ENCODE data around the gene PRLR.

Gene PRLR

DNA sequence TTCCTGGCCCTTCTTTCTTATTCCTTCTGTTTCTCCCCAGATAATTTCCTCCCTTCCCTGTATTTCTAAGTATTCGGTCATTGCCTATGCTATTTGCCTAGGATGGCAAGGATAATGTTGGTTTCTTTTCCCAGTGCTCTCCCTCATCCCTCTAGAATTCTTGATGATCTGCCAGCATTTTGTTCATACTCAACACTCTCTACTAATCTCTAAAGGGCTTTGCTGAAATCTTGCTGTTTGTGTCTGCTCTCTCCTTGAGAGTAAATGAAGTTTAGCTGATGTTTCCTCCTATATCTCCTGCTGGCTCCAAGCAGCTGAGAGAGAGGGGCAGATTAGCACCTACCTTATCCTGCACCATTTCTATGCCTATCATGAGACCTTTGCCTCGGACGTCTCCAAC is 220.6 kb downstream of the PRLR start:
- in situ Hi-C loops (cut with HindIII; ENCODE audit: low sequenced_read_pairs), result no loop called here
- DNase-seq (ENCODE audit: low read depth, low spot score), result no peak
- no peak overlapping the region for H3K4me3 ChIP-seq (ENCODE audit: low read depth, low read length)
- TF ChIP-seq CTCF (IDR thresholded peaks at IDR 0.05; ENCODE audit: low read depth, low read length), result no peak

DNA sequence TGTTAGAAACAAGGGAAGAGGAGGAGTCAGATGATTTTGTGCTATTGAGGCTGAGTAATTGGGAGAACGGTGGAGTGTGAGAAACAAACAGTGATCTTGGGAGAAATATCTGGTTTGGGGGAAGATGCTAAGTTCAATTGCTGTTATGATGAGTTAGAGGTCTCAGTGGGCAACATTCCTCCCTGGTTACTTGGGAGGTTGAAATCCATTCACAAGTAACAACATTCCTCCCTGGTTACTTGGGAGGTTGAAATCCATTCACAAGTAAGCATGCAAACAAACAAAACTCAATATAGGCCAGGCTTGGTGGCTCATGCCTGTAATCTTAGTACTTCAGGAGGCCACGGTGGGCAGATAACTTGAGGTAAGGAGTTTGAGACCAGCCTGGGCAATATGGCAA is 221.3 kb downstream of the PRLR start:
- TF ChIP-seq CTCF (IDR thresholded peaks at IDR 0.05; ENCODE audit: low read depth, low read length), result no peak
- no peak overlapping the region for H3K4me3 ChIP-seq (ENCODE audit: low read depth, low read length)
- DNase-seq (ENCODE audit: low read depth, low spot score), result no peak
- in situ Hi-C loops (cut with HindIII; ENCODE audit: low sequenced_read_pairs), result no loop called here

DNA sequence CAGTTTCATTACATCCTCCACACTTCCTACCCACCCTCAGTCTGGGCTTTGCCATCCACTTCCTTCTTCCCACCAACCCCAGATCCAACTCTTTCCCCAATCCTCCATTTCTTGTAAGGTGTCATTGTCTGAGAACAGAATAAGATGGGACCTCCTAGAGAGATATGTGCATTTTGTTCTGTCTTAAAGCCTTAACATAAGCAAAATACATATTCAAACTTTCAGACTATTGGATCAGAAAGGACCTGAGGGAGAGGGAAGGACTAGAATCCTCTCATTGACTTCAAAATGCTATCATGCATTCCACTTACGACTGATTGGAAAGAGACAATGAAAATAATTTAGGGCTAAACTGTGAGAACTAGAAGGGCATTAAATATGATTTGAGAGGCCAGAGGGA is 225.5 kb downstream of the PRLR start:
- TF ChIP-seq CTCF (IDR thresholded peaks at IDR 0.05; ENCODE audit: low read depth, low read length), result no peak
- in situ Hi-C loops (cut with HindIII; ENCODE audit: low sequenced_read_pairs), result no loop called here
- no peak for DNase-seq (ENCODE audit: low read depth, low spot score)
- H3K4me3 ChIP-seq (ENCODE audit: low read depth, low read length), result no peak overlapping the region

- no peak overlapping the region for H3K4me3 ChIP-seq (ENCODE audit: low read depth, low read length)
- in situ Hi-C loops (cut with HindIII; ENCODE audit: low sequenced_read_pairs), result no loop called here
- no peak for TF ChIP-seq CTCF (IDR thresholded peaks at IDR 0.05; ENCODE audit: low read depth, low read length)
- no peak for DNase-seq (ENCODE audit: low read depth, low spot score)
Measured at GRCh38 chr5:35004200-35004599, 226.1 kb downstream of the PRLR start.

DNA sequence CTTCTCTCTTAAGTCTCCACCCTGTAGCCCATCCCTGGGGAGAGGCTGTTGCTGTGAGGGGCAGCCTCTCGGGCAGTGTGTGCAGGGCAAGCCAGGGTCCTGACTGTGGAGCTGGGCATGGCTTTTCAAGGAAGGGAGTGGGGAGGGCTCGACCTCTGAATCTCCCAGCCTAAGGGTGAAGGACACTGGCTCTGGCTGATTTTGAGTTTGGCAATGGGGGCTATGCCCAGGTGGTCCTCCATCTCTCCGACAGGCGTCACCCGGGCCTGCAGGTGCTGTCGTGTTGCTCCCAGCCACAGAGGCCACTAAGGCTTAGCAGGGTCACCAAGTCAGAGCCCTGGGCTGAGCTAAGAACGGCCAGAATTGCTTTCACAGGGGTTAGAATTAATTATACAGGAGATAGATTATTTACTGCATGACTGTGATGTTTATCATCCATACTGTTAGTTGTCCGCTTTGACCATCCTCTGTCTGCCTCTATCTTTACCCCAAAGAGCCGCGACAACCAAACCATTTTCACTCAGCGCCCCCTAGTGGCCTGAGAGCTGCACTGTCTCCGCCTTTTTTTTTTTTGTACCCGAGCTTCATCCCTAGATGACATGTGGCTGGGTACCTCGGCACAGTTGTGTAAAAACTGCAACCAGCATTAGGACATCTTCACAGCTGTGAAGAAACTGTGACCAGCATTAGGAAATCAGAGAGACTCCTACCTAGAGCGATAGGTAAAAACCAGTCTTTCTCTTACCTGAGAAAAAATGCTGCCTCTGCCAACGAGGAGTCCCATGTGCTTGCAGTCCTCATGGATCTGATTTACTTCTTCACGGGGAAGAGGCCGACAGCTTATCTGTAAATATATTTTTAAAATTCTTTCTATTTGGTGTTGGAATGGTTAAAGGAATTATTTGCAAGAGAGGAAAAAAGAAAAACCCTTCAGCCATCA is 227.0 kb downstream of the PRLR start:
- peak; percentile 93 for TF ChIP-seq CTCF (IDR thresholded peaks at IDR 0.05; ENCODE audit: low read depth, low read length)
- in situ Hi-C loops (cut with HindIII; ENCODE audit: low sequenced_read_pairs), result no loop called here
- H3K4me3 ChIP-seq (ENCODE audit: low read depth, low read length), result no peak overlapping the region
- DNase-seq (ENCODE audit: low read depth, low spot score), result peak; percentile 49

DNA sequence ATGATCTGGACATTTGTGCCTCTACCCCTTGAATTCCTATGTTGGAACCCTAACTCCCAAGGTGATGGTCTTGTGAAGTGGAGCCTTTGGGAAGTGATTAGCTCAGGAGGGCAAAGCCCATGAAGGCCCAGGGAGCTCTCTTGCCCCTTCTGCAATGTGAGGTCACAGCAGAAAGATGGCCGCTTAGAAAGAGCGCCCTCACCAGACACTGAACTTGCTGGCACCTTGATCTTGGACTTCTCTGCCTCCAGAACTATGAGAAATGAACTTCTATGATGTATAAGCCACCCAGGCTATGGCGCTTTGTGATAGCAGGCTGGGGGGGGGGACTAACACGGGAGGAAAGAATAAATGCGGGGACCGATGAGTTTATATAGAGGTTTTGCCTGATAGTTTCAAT is 227.8 kb downstream of the PRLR start:
- TF ChIP-seq CTCF (IDR thresholded peaks at IDR 0.05; ENCODE audit: low read depth, low read length), result no peak
- H3K4me3 ChIP-seq (ENCODE audit: low read depth, low read length), result no peak overlapping the region
- no peak for DNase-seq (ENCODE audit: low read depth, low spot score)
- in situ Hi-C loops (cut with HindIII; ENCODE audit: low sequenced_read_pairs), result no loop called here

Measured in astrocyte of the spinal cord (primary cell).